SK-N-SH (cell line): ENCODE data around the gene CFDP1. TPM values are rescaled to one million over a fixed set of nuclear protein-coding genes. Genes with fewer than 3 reads are reported as not detected.

Source experiments
- CTCF ChIA-PET: fragments of 300-600, 350-600 bp; formaldehyde crosslinking; extraction: SDS; loops from one replicate; lab custom pipeline; 2021; lab: Yijun Ruan, JAX
- POLR2A ChIA-PET: fragments of 350-600 bp; sonication (Branson Sonifier 250); formaldehyde crosslinking; extraction: SDS; loops from one replicate; lab custom pipeline; 2020; ENCODE audit warnings: antibody characterized with exemption, inconsistent platforms; lab: Yijun Ruan, JAX
- DNase-seq: peaks from one replicate; pipeline ENCODE4 v3.0.0; 2012
- H2AFZ ChIP-seq: fragments of 200-600 bp; sonication (generic); 2 replicates; pipeline ENCODE4 v1.8.1; 2016; ENCODE audit warnings: antibody characterized with exemption, mild to moderate bottlenecking, low read depth
- H3F3A ChIP-seq: fragments of 200-600 bp; sonication (generic); replicated peaks from 2 replicates; pipeline ENCODE3; 2016; ENCODE audit warnings: antibody characterized with exemption, mild to moderate bottlenecking; ENCODE audit not compliant: insufficient read depth
- H3K27ac ChIP-seq, 2 experiments: fragments of 200-500 bp in 1 of 2; fragments of 200-600 bp in 1 of 2; sonication (Bioruptor generic) in 1 of 2; sonication (generic), shearing (Covaris generic) in 1 of 2; 2 replicates each; pipeline versions ENCODE4 v1.5.1 to v1.6.1; 2014 to 2016; ENCODE audit warnings: low read depth in 2 of 2, inconsistent platforms in 1 of 2, low read length in 1 of 2, mild to moderate bottlenecking in 1 of 2, mixed read lengths in 1 of 2
- H3K27me3 ChIP-seq: fragments of 200-600 bp; sonication (generic), shearing (Covaris generic); 2 replicates; pipeline ENCODE4 v1.6.1; 2016; ENCODE audit warnings: mixed run types; ENCODE audit not compliant: insufficient read depth
- H3K36me3 ChIP-seq, 2 experiments: fragments of 200-500 bp in 1 of 2; fragments of 200-600 bp in 1 of 2; sonication (Bioruptor generic) in 1 of 2; sonication (generic) in 1 of 2; replicated peaks in 1 of 2; 2 replicates each; pipeline versions ENCODE3 to v1.5.1; 2014 to 2016; ENCODE audit warnings: low read length in 1 of 2, mild to moderate bottlenecking in 1 of 2; ENCODE audit not compliant: insufficient read depth in 2 of 2, control insufficient read depth in 1 of 2
- H3K4me1 ChIP-seq, 2 experiments: fragments of 200-500 bp in 1 of 2; fragments of 200-600 bp in 1 of 2; sonication (Bioruptor generic) in 1 of 2; sonication (generic), shearing (Covaris generic) in 1 of 2; 2 replicates each; pipeline versions ENCODE4 v1.5.1 to v1.6.1; 2014 to 2016; ENCODE audit warnings: low read depth in 1 of 2, low read length in 1 of 2, mixed run types in 1 of 2; ENCODE audit not compliant: insufficient read depth in 2 of 2, control insufficient read depth in 1 of 2
- H3K4me2 ChIP-seq: fragments of 200-600 bp; sonication (generic), shearing (Covaris generic); 2 replicates; pipeline ENCODE4 v1.6.1; 2017; ENCODE audit warnings: mixed run types
- H3K4me3 ChIP-seq, 2 experiments: fragments of 200-500 bp in 1 of 2; fragments of 200-600 bp in 1 of 2; sonication (Bioruptor generic) in 1 of 2; sonication (generic), shearing (Covaris generic) in 1 of 2; 2 replicates each; pipeline versions ENCODE4 v1.5.1 to v1.8.1; 2014 to 2016; ENCODE audit warnings: low read depth in 2 of 2, inconsistent platforms in 1 of 2, low read length in 1 of 2, mild to moderate bottlenecking in 1 of 2, mixed read lengths in 1 of 2, moderate library complexity in 1 of 2
- H3K79me2 ChIP-seq: fragments of 200-600 bp; sonication (generic); 2 replicates; pipeline ENCODE4 v1.8.1; 2017; ENCODE audit warnings: mild to moderate bottlenecking; ENCODE audit not compliant: insufficient read depth
- H3K9ac ChIP-seq: fragments of 200-600 bp; sonication (generic); 2 replicates; pipeline ENCODE4 v1.6.1; 2017; ENCODE audit warnings: mixed run types
- H3K9me2 ChIP-seq: fragments of 200-600 bp; sonication (generic); 2 replicates; pipeline ENCODE4 v1.6.1; 2017; ENCODE audit warnings: mixed run types
- H3K9me3 ChIP-seq: fragments of 200-600 bp; sonication (generic); 2 replicates; pipeline ENCODE4 v1.6.1; 2017; ENCODE audit warnings: mixed run types, mild to moderate bottlenecking, moderate library complexity
- H4K20me1 ChIP-seq: fragments of 200-600 bp; sonication (generic); 2 replicates; pipeline ENCODE4 v1.6.1; 2017; ENCODE audit warnings: mild to moderate bottlenecking, mixed run types; ENCODE audit not compliant: insufficient read depth
- CHD2 ChIP-seq: fragments of 150-350 bp; IDR thresholded peaks from 2 replicates; pipeline ENCODE4 v1.6.1; 2018; ENCODE audit warnings: low read length; ENCODE audit not compliant: partially characterized antibody
- ELF1 ChIP-seq: IDR thresholded peaks from 2 replicates; pipeline ENCODE4 v1.4.0; 2012
- FOXM1 ChIP-seq: IDR thresholded peaks from 2 replicates; pipeline ENCODE4 v1.4.0; 2012; ENCODE audit warnings: low read depth, mild to moderate bottlenecking
- GATA2 ChIP-seq: sonication (generic); formaldehyde crosslinking; IDR thresholded peaks from 2 replicates; pipeline ENCODE4 v1.5.0; 2020; ENCODE audit warnings: mild to moderate bottlenecking, missing genetic modification reagents
- IRF3 ChIP-seq: fragments of 150-350 bp; IDR thresholded peaks from 2 replicates; pipeline ENCODE4 v1.6.1; 2016; ENCODE audit warnings: mild to moderate bottlenecking, low read depth, low read length
- MXI1 ChIP-seq: IDR thresholded peaks from 2 replicates; pipeline ENCODE4 v1.6.1; 2012; ENCODE audit warnings: mild to moderate bottlenecking, low read depth, low read length, improper control_type of control experiment
- NFIC ChIP-seq: IDR thresholded peaks from 2 replicates; pipeline ENCODE4 v1.4.0; 2012; ENCODE audit warnings: borderline replicate concordance
- RAD21 ChIP-seq: IDR thresholded peaks from 2 replicates; pipeline ENCODE4 v1.6.1; 2012; ENCODE audit warnings: mild to moderate bottlenecking, low read length
- RCOR1 ChIP-seq: fragments of 150-350 bp; IDR thresholded peaks from 2 replicates; pipeline ENCODE4 v1.6.1; 2017; ENCODE audit warnings: antibody characterized with exemption, low read length
- REST ChIP-seq: IDR thresholded peaks from 2 replicates; pipeline ENCODE4 v1.6.1; 2012; ENCODE audit warnings: mild to moderate bottlenecking, low read depth, low read length, moderate library complexity
- RFX5 ChIP-seq: IDR thresholded peaks from 2 replicates; pipeline ENCODE4 v1.6.1; 2012; ENCODE audit warnings: mild to moderate bottlenecking, improper control_type of control experiment, low read length
- SIN3A ChIP-seq: IDR thresholded peaks from 2 replicates; pipeline ENCODE4 v1.6.1; 2012; ENCODE audit warnings: low read depth, mild to moderate bottlenecking, low read length, moderate library complexity, borderline replicate concordance
- SMC3 ChIP-seq: IDR thresholded peaks from 2 replicates; pipeline ENCODE4 v1.6.1; 2012; ENCODE audit warnings: low read depth, low read length, improper control_type of control experiment
- TAF1 ChIP-seq: IDR thresholded peaks from 2 replicates; pipeline ENCODE4 v1.6.1; 2012; ENCODE audit warnings: low read depth, mild to moderate bottlenecking, low read length, moderate library complexity, borderline replicate concordance
- TCF12 ChIP-seq: IDR thresholded peaks from 2 replicates; pipeline ENCODE4 v1.4.0; 2012
- USF1 ChIP-seq: IDR thresholded peaks from 2 replicates; pipeline ENCODE4 v1.4.0; 2012; ENCODE audit warnings: low read depth, borderline replicate concordance
- WGBS: methylation state at CpG from one replicate; pipeline ENCODE4 v1.1.6; 2017; ENCODE audit warnings: low lambda C conversion rate; 5-methylcytosine and 5-hydroxymethylcytosine counted together
- polyA plus RNA-seq, 3 experiments: library from polyadenylated mRNA; depleted of rRNA; stranded (reverse); fragments of >200 nt; gene quantifications; 2 replicates each; pipeline ENCODE4 v1.2.3, GENCODE V29; 2012

Gene CFDP1
- polyA plus RNA-seq, 1 of the 3 experiments (the other 2 are of a cell fraction): 46.0 TPM

GRCh38 chr16:75376475-75377161 lies 56.7 kb downstream of the CFDP1 start:
- 80% methylated on average over 7 of the region's 7 CpGs for WGBS
- Histone ChIP-seq H3K79me2 (0 out of 2 replicates have a peak, but pooled peaks cover 4% of the 10 kb centered on the region), H3K4me3 (no peak overlapping the region), H3K4me1 (peaks cover 7 to 29% of the 10 kb centered on the region in 2 experiments), H3K9me3 (no peaks in the 10 kb centered on the region), H2AFZ (no peak overlapping the region), H4K20me1 (no peaks in the 10 kb centered on the region), H3K36me3 (peaks cover 9 to 17% of the 10 kb centered on the region in 2 experiments), H3K9ac (no peak overlapping the region), H3K27me3 (no peaks in the 10 kb centered on the region), H3K27ac (peak overlapping the region in 1 of 2 experiments; percentile 91; a peak in 2 of 4 replicates), H3K9me2 (no peaks in the 10 kb centered on the region), H3K4me2 (no peak overlapping the region; the same call in 1 of the 2 replicates), H3F3A (peaks cover 10% of the 10 kb centered on the region)
- ChIA-PET CTCF (interaction anchor here (1.0 to 5.5 kb wide), 4 partner anchors 22 to 177 kb away, joined by 3 to 26 read pairs (median 14); no protein-coding TSS in a partner anchor), POLR2A (no interaction called here)
- no peak for DNase-seq
- TF ChIP-seq SMC3 (no peak), TCF12 (no peak), REST (no peak), ELF1 (no peak), FOXM1 (no peak)

- H3K27me3 ChIP-seq: no peaks in the 10 kb centered on the region
- H3K9me2 ChIP-seq: no peaks in the 10 kb centered on the region
- peaks cover 7 to 21% of the 10 kb centered on the region in 2 experiments for H3K4me1 ChIP-seq
- H3K9me3 ChIP-seq: no peaks in the 10 kb centered on the region
- no peak overlapping the region for H3K4me2 ChIP-seq
- WGBS: 98% methylated on average over 2 of the region's 2 CpGs
- ChIA-PET POLR2A (no interaction called here), CTCF (interaction anchor here (0.6 to 4.2 kb wide), 4 partner anchors 102 to 175 kb away, joined by 3 to 26 read pairs (median 8); no protein-coding TSS in a partner anchor)
- H4K20me1 ChIP-seq: no peaks in the 10 kb centered on the region
- no peak overlapping the region for H3K27ac ChIP-seq
- DNase-seq: no peak
- TF ChIP-seq NFIC (no peak), GATA2 (CRISPR knock-in tag) (no peak), TAF1 (no peak), SMC3 (no peak), IRF3 (no peak), FOXM1 (no peak), RFX5 (no peak), RCOR1 (no peak), CHD2 (no peak), USF1 (no peak), SIN3A (no peak), MXI1 (no peak), RAD21 (no peak)
- H3K79me2 ChIP-seq: no peaks in the 10 kb centered on the region
- no peak overlapping the region for H2AFZ ChIP-seq
- H3K9ac ChIP-seq: no peak overlapping the region
- H3F3A ChIP-seq: peaks cover 10% of the 10 kb centered on the region
- peaks cover 4 to 14% of the 10 kb centered on the region in 2 experiments for H3K36me3 ChIP-seq
- H3K4me3 ChIP-seq: no peak overlapping the region
Measured at GRCh38 chr16:75374388-75374787, 58.9 kb downstream of the CFDP1 start.
